Activated effector memory CD4-positive, alpha-beta T cell treated with Interleukin-2 at 50 U/mL for 16 hours (primary cell): ENCODE measurements around the gene UBA3.

Experiments
- DNase-seq: peaks from one replicate; pipeline ENCODE4 v3.0.0-alpha.2; 2020

Gene UBA3

GRCh38 chr3:69011096-69011730 lies 69.0 kb downstream of the UBA3 start:
- no peak for DNase-seq

GRCh38 chr3:69009559-69010410 lies 70.4 kb downstream of the UBA3 start:
- DNase-seq: no peak

- DNase-seq: no peak
These were observed 71.2 kb downstream of the UBA3 start for GRCh38 chr3:69008980-69009379.

- no peak for DNase-seq
These were observed 74.2 kb downstream of the UBA3 start for GRCh38 chr3:69005791-69006482.

- DNase-seq: no peak
These were observed 74.9 kb downstream of the UBA3 start for GRCh38 chr3:69005071-69005790.
